HG02884 (cell line): ENCODE measurements around the gene PASD1.
"Not testable (repeated sequence)": the region's sequence is repeated elsewhere in the genome, so short reads cannot be mapped to it uniquely, and the experiment has no call there.

Experiments used
- ATAC-seq: cut with Tn5 transposase; IDR thresholded peaks from one replicate; pipeline ENCODE4 v1.9.1; 2021; ENCODE audit warnings: mild to moderate bottlenecking, moderate library complexity; ENCODE audit not compliant: unreplicated experiment

PASD1 gene

GRCh38 chrX:151604931-151605330, 41.5 kb downstream of the PASD1 start:
- no peak for ATAC-seq

GRCh38 chrX:151609222-151609621, 45.7 kb downstream of the PASD1 start:
- ATAC-seq: no peak

GRCh38 chrX:151621422-151621821, 57.9 kb downstream of the PASD1 start:
- ATAC-seq: no peak

- no peak for ATAC-seq
Observed at GRCh38 chrX:151624677-151625076, 61.2 kb downstream of the PASD1 start.

GRCh38 chrX:151631822-151632221, 68.3 kb downstream of the PASD1 start:
- no peak for ATAC-seq

GRCh38 chrX:151633157-151633556, 69.7 kb downstream of the PASD1 start:
- ATAC-seq: no peak

- ATAC-seq: no peak
Observed at GRCh38 chrX:151634937-151635336, 71.5 kb downstream of the PASD1 start.

- no peak for ATAC-seq
Observed at GRCh38 chrX:151641564-151641963, 78.1 kb downstream of the PASD1 start.

GRCh38 chrX:151675121-151675746, 111.8 kb downstream of the PASD1 start:
- no peak for ATAC-seq

- no peak for ATAC-seq
Observed at GRCh38 chrX:151676196-151676595, 112.7 kb downstream of the PASD1 start.

GRCh38 chrX:151679798-151680402, 116.4 kb downstream of the PASD1 start:
- ATAC-seq: no peak

GRCh38 chrX:151680805-151681204, 117.3 kb downstream of the PASD1 start:
- ATAC-seq: peak; percentile 85

GRCh38 chrX:151687635-151688034, 124.2 kb downstream of the PASD1 start:
- ATAC-seq: no peak

- no peak for ATAC-seq
Observed at GRCh38 chrX:151688695-151689094, 125.2 kb downstream of the PASD1 start.

GRCh38 chrX:151692825-151693224, 129.3 kb downstream of the PASD1 start:
- no peak for ATAC-seq

- no peak for ATAC-seq
Observed at GRCh38 chrX:151694121-151694520, 130.6 kb downstream of the PASD1 start.

- ATAC-seq: no peak
Observed at GRCh38 chrX:151694661-151695582, 131.4 kb downstream of the PASD1 start, which contains the start of gene PRRG3. TSS of gene PRRG3 (plus strand) at chrX:151695458. CDS start at chrX:151698815, 3,357 bp downstream.

- no peak for ATAC-seq
Observed at GRCh38 chrX:151695583-151696340, 132.3 kb downstream of the PASD1 start.

- ATAC-seq: not testable (repeated sequence)
Observed at GRCh38 chrX:151697082-151697481, 133.6 kb downstream of the PASD1 start.

GRCh38 chrX:151697522-151697921, 134.0 kb downstream of the PASD1 start:
- ATAC-seq: no peak

- ATAC-seq: no peak
Observed at GRCh38 chrX:151698485-151698884, 135.0 kb downstream of the PASD1 start.
